GM19043 (cell line): ENCODE measurements around the gene DOCK10.
"Not testable (repeated sequence)": the region's sequence is repeated elsewhere in the genome, so short reads cannot be mapped to it uniquely, and the experiment has no call there.

Experiments used
- ATAC-seq: cut with Tn5 transposase; IDR thresholded peaks from one replicate; pipeline ENCODE4 v1.9.1; 2021; ENCODE audit warnings: low read depth; ENCODE audit not compliant: unreplicated experiment

Gene DOCK10

DNA sequence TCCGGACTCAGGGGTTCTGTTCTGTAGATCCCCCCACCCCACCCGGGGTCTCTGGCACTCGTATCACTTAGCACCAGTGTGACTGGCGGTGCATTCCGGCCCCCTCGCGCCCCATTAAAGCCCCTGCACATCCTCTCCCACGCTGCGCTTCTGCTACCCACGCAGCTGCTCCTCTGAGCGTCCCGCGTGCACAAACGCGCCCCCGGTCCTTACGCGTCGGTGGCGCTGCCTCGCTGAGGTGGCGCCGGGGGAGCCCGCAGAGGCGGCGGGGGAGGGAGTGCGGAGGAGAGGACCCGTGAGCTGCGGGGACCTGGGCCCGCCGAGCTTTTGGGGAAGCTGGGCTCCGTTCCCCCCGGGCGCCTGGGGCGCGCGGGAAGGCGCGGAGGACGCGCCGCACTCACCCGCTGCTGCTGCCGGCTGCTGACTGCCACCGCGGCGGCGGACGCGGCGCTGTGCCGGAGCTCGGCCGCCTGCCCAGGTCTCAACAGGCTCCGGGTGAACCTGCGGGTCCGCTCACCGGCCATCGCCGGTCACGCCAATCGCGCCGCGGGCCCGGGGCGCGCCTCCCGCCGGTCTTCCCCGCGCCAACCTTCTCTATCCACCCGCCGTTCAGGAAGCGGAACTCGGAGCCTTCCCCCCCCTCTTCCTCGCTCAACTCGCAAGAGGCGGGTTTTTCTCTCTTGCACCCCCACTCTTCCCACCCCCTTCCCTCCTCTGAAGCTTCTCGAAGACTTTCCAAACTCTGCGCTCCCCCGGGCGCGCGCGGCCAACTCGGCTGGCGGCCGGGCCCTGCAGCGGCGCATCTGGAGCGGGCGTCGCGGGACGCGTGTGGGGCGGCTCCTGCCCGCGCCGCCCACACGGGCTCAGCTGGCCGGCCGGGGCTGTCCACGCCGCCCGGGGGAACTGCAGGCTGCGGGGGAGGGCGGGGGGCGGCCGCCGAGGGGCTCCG lies at the start of gene DOCK10:
TSS of gene DOCK10 (minus strand) at position 618 of the 949 bp plus-strand sequence. CDS start at position 524, 94 bp downstream.
- ATAC-seq: peak; percentile 19

DNA sequence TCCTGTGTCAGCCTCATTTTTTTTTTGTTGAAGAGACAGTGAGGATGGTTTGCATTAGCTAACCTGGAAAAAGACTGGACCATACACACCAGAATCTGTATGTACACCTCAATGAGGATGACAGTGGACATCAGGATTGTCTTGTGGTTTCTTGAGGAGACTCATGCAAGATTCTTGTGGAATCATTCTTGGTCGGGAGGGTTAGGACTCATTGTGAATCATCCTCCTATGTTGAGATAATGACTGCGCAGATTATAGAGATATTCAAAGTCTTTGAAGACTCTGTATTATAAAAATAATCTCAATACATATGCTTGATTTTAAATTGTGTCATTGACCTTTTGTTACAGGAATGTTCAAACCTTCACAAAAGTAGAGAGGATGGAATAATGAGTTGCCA lies 49.1 kb upstream of the DOCK10 start:
- no peak for ATAC-seq

DNA sequence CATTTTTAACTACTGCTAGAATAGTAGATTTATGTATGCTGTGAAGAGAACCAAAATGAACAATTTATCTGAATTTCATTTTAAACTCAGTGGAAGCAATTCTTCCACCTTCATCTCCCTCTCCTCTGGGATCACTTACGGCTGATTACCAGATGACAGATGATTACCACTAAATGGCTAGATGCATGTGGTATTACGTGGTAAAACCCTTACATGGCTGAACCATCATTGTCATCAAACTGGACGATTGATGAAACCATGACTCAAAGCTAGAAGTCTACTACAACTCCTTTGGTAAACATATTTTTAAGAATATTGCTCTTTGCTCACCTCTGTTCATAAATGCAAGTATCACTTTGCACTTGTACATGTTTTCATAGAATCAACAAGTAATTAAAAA lies 48.5 kb upstream of the DOCK10 start:
- no peak for ATAC-seq

GRCh38 chr2:225086915-225087314 lies 44.6 kb upstream of the DOCK10 start:
- no peak for ATAC-seq

GRCh38 chr2:225086439-225086838 lies 44.2 kb upstream of the DOCK10 start:
- no peak for ATAC-seq

DNA sequence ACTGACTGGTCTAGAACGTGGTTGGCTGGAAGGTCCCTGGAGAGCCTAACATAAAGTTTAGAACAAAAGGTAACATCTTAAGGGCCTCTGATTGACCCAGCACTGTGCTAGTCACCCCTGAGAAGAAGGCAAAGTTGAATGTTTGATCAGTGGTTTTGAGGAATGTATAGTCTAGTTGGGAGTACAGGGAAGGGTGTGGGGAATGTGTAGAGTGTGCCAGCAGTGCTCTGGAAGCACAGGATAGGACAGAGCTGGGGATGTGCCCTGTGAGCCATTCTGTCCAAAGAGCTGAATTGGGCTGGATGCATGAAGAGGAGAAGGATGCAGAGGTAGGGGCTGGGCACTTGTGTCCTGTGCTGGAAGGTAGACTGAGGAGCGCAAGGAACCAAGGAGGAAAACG lies 41.0 kb upstream of the DOCK10 start:
- no peak for ATAC-seq

DNA sequence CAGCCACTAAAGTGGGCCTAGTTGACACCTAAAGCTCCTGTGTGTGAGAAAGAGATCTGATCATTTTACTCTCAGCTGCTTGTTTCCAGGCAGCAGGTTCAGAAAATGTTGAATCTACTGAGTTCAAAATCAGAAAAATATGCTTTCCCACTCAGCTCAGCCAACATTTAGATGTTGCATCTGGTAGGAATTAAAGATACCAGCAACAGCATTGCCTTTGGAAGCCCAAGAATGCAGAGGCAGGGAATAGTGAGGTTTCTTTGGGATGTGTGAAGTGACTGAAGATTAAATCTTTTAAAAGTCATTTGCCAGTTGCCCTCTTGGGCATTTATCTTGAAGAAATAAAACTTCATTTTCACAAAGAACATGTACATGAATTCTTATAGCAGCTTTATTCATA lies 33.9 kb upstream of the DOCK10 start:
- no peak for ATAC-seq

DNA sequence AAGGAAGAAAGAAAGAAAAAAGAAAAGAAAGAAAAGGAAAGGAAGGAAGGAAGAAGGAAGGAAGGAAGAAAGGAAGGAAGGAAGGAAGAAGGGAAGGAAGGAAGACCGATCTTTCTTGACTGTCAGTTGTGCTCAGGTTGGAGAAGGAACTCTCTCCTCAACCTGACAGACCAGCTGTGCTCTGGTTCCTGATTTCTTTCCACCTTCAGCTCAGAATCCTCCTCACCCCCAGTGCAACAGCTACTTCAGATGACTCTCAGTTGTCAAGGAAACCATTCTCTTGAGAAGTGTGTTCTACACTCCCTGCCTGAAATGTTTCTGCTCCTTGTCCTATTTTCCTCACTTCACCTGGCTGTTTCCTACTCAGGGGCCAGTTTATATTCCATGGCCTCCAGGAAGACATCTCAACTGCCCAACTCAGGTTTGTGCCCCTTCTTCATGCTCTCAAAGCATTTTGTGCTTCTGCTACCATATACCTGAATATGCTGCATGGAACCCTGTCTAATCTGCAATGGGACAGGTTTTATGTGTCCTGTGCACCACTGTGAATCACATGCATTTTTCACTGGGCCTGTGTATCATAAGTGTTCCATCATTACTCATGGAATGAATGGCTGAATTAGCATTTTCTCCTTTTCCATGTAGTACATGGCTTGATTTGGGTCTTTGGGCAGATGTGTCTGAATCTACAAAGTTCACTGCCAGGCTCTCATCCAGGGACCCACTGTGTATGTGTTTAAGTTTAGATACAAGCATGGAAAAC lies 32.8 kb upstream of the DOCK10 start:
- ATAC-seq: no peak

DNA sequence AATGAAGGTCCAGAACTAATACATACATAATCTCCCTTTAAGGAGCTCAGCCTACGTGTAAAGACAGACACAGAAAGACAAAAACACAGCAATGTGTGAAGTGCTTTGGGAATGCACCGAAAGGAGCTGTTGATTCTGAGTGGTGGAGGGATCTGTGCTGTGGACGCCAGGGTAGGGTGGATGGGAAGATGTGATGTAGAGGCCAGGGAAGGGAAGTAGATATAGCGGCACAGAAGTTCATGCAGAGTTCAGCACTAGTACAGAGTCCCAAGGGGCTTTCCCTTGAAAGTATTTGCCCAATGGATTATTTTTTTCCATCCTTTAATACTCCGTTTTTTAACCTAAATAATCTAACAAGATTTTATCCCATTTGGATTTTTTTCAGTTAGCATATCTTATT lies 32.1 kb upstream of the DOCK10 start:
- no peak for ATAC-seq

DNA sequence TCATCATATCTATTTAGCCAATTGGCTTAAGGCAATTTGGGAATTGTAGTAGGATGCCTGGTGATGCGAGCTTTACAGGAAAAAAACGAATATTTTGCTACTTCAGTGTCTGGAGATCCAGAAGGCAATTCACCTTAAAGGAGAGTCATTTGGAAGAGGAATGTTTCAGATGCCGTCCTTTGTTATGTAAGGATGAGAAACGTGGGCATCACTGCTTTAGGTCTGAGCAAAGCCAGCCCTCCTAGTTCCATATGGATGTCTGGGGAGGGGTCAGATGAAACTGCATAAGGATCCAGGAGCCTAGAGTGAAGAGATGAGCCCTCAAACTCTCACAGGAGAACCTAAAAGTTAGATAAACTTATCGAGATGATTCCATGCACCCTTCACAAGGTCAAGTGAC lies 30.9 kb upstream of the DOCK10 start:
- no peak for ATAC-seq

DNA sequence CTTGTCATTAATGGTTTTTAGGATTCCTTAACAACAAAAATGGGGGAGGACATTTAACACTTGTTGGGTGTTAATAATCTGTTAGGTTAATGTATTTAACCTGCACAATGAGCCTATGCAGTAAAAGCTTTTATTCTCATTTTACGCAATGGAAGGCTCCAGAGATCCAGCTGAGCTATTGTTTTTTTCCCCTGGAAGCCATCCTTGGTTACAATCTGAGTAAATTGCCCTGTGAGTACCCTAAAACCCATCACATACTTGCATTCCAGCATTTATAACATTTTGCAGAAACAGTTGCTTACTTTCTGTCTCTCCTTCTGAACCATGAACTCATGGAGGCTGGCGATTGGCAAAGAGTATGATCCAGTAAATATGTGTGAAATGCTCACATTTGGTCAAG lies 30.2 kb upstream of the DOCK10 start:
- no peak for ATAC-seq

DNA sequence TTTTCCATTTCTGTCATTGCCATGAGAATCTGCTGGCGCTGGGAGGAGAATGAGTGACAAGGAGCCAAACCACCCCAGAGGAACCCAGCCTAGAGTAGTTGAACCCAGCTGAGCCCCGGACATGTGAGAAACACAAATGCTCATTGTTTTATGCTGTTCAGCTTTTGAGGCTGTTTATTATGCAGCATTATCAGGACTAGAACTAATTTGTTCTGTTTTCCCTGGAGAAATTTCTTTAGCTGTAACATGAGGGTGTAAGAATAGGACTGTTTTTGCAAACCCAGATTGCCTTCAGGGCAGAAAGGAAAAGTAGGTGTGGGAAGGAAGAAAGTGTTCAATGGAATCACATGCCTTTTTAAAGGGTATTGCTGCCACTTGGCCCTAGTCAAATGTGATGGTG lies 28.5 kb upstream of the DOCK10 start:
- no peak for ATAC-seq

DNA sequence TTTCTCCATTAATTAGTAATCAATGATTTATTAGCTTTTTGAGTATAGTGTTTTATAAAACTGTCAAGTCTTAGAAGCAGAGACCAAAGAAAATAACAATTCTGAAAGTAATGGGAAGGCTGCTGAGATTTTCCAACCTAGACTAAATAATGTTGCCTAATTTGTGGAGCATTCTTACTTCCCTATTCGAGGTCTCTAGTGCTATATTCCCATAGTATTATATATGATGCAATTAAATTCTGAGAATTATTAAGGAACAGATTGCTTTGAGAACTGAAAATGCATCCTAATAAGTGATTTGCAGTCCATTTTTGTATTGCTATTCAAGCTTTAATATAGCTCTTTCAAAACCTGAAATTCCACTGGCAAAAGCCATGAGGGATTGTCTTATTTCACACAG lies 27.7 kb upstream of the DOCK10 start:
- ATAC-seq: no peak

DNA sequence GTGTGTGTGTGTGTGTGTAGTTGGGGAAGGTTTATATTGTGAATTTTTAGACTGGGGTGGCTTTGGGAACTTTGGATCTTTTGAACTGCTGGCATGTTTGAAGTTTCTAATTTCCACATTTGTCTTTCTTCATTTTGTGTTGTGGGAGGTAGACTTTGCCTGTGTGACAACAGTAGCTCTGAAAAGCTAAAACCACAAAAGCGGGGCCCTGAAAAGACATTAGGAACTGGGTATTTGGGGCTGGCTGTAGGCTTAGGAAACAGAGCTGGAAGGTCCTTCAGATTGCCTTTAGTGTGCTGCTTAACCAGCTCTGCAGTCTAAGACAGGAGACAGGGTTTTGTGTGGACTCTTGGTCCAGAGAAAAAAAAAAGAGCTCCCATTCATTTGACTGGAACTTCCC lies 27.2 kb upstream of the DOCK10 start:
- ATAC-seq: no peak

DNA sequence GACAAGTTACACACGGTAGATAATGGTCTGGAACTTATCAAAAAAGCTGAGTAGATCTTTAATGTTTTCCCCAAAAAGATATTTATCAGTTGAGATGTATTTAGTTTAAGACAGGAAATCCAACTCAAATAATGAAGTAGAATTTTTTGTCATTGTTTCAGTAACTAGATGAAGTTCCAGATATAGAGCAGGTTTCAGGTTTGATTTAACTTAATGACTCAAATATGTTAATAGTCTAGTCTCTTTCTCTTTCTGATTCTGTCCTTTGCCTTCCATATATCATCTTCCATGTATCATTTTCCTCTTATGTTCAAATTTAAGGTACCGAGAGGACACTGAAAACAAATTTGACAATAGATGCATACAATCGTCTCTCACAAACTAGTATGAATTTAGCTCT lies 23.6 kb upstream of the DOCK10 start:
- ATAC-seq: no peak

GRCh38 chr2:225064928-225065327 lies 22.7 kb upstream of the DOCK10 start:
- no peak for ATAC-seq

- ATAC-seq: no peak
Observed at GRCh38 chr2:225064362-225064761, 22.1 kb upstream of the DOCK10 start.

GRCh38 chr2:225056330-225057073 lies 14.2 kb upstream of the DOCK10 start:
- ATAC-seq: no peak

GRCh38 chr2:225055714-225056113 lies 13.4 kb upstream of the DOCK10 start:
- ATAC-seq: no peak

DNA sequence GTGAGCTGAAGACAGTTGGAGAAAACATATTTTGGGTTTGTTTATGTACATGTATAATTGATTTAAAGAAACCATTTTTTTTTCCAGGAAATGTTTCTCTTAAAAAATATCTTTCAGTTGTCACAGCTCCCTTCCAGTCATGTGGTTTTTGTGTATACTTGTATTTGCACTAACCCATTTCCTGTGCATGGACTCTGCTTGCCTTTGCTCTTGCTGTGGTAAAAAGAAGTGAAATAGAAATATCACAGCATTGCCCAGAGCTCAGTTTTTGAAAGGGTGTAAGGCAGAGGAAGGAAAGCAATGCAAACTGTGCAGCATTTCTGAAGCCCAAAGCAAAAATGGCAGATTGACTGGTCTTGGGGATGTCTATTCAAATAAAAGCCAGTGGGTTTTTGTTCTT lies 10.4 kb upstream of the DOCK10 start:
- ATAC-seq: peak; percentile 87

- not testable (repeated sequence) for ATAC-seq
Observed at GRCh38 chr2:225047502-225047901, 5.2 kb upstream of the DOCK10 start.
